Endodermal cell (in vitro differentiated cells): ENCODE measurements around the gene CYB5R3. TPM values are rescaled to one million over a fixed set of nuclear protein-coding genes. Genes with fewer than 3 reads are reported as not detected.
"Not testable (repeated sequence)": the region's sequence is repeated elsewhere in the genome, so short reads cannot be mapped to it uniquely, and the experiment has no call there.

Experiments
- DNase-seq: peaks from one replicate; pipeline ENCODE4 v3.0.0-alpha.2; 2017
- H3K27ac ChIP-seq: 2 replicates; pipeline ENCODE4 v1.5.1; 2013; ENCODE audit warnings: mild to moderate bottlenecking, low read depth, low read length, moderate library complexity
- H3K27me3 ChIP-seq: 2 replicates; pipeline ENCODE4 v1.6.1; 2013; ENCODE audit warnings: mild to moderate bottlenecking, low read length, moderate library complexity; ENCODE audit not compliant: insufficient read depth, control insufficient read depth, poor library complexity, severe bottlenecking
- H3K36me3 ChIP-seq: 2 replicates; pipeline ENCODE4 v1.7.0; 2013; ENCODE audit warnings: mild to moderate bottlenecking, low read length, moderate library complexity; ENCODE audit not compliant: control insufficient read depth, insufficient read depth
- H3K4me1 ChIP-seq: one replicate; pipeline ENCODE4 v1.7.0; 2013; ENCODE audit warnings: low read length; ENCODE audit not compliant: control insufficient read depth, insufficient read depth
- H3K4me3 ChIP-seq: 2 replicates; pipeline ENCODE4 v1.5.1; 2013; ENCODE audit warnings: mild to moderate bottlenecking, low read length, moderate library complexity
- H3K9ac ChIP-seq: 2 replicates; pipeline ENCODE4 v1.6.1; 2013; ENCODE audit warnings: mild to moderate bottlenecking, low read length, moderate library complexity; ENCODE audit not compliant: poor library complexity, severe bottlenecking; ENCODE audit errors: extremely low read depth
- H3K9me3 ChIP-seq: 2 replicates; pipeline ENCODE4 v1.6.1; 2013; ENCODE audit warnings: mild to moderate bottlenecking, low read length, moderate library complexity; ENCODE audit not compliant: control insufficient read depth
- H3K27ac Mint-ChIP-seq: 2 replicates; pipeline ENCODE4 v1.8.0; 2020; ENCODE audit warnings: mixed read lengths
- H3K27me3 Mint-ChIP-seq: 2 replicates; pipeline ENCODE4 v1.8.0; 2021; ENCODE audit warnings: mild to moderate bottlenecking, mixed read lengths; ENCODE audit not compliant: insufficient read depth
- H3K36me3 Mint-ChIP-seq: 2 replicates; pipeline ENCODE4 v1.8.0; 2020; ENCODE audit warnings: low read depth, mixed read lengths
- H3K4me1 Mint-ChIP-seq: 2 replicates; pipeline ENCODE4 v1.8.0; 2020; ENCODE audit warnings: mixed read lengths
- H3K4me3 Mint-ChIP-seq: 2 replicates; pipeline ENCODE4 v1.8.0; 2020; ENCODE audit warnings: mild to moderate bottlenecking, moderate library complexity, mixed read lengths
- H3K9me3 Mint-ChIP-seq: 2 replicates; pipeline ENCODE4 v1.8.0; 2020; ENCODE audit warnings: mild to moderate bottlenecking, mixed read lengths
- WGBS, 2 experiments: methylation state at CpG; one replicate each; pipeline versions ENCODE4 v1.1.5 to v1.1.7; 2013; ENCODE audit warnings: missing lambda C conversion rate in 2 of 2, mixed read lengths in 1 of 2; ENCODE audit not compliant: insufficient coverage in 1 of 2, insufficient read length in 1 of 2; 5-methylcytosine and 5-hydroxymethylcytosine counted together
- total RNA-seq, 2 donors: library from RNA; stranded (reverse); fragmentation: NEBNext Ultra II Directional in 1 of 2; extraction: Animal tissue kit (Norgen Biotek cat#: 25700) in 1 of 2; gene quantifications; 2 replicates in 1 of 2; 3 replicates in 1 of 2; pipeline ENCODE4 v1.2.1, GENCODE V29; 2021

CYB5R3 gene
- total RNA-seq, 2 donors from 2014 or later: 89.5 to 92.4 TPM

DNA sequence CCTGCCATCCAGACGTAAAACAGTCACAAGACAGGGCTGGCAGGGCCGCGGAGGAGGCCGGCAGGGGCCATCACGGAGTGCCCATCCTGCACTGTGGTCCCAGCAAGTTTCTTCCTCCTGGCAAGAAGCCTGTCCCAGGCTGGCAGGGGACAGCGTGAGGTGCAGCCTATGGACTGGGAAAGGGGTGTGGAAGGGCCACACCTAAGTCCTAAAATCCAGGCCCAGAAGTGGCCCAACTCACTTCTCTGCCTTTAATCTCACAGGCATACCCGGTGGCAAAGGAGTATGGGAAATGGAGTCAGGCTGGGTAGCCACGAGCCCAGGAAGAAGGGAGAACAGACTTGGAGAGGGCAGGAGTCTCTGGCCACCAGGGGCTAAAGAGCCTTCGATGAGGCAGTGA lies 78.6 kb downstream of the CYB5R3 start:
- not testable (repeated sequence) for H3K27ac Mint-ChIP-seq

DNA sequence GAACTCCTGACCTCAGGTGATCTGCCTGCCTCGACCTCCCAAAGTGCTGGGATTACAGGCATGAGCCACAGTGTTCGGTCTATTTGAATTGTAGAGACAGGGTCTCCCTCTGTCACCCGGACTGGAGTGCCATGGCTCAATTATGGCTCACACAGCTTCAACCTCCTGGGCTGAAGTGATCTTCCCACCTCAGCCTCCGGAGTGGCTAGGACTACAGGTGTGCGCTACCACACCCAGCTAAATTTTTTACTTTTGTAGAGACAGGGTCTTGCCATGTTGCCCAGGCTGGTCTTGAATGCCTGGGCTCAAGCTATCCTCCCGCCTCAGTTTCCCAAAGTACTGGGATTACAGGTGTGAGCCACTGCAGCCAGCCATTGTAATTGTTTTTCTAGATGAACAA lies 81.2 kb downstream of the CYB5R3 start:
- H3K4me1 ChIP-seq, H3K4me3 Mint-ChIP-seq, H3K27me3 Mint-ChIP-seq, H3K9ac ChIP-seq, DNase-seq, H3K27ac ChIP-seq, H3K9me3 Mint-ChIP-seq, H3K27me3 ChIP-seq, H3K4me1 Mint-ChIP-seq, H3K27ac Mint-ChIP-seq, H3K9me3 ChIP-seq, H3K4me3 ChIP-seq: not testable (repeated sequence)
- H3K36me3 Mint-ChIP-seq: peaks cover 34% of the 10 kb centered on the region
- peaks cover 57% of the 10 kb centered on the region for H3K36me3 ChIP-seq
- 76 to 86% methylated on average over 3 to 5 of the region's 6 CpGs for WGBS, 2 experiments

More for the DNA sequence above, 78.6 kb downstream of the CYB5R3 start:
- H3K36me3 Mint-ChIP-seq: peaks cover 32% of the 10 kb centered on the region
- not testable (repeated sequence) for H3K27me3 Mint-ChIP-seq, H3K4me1 ChIP-seq, H3K9me3 Mint-ChIP-seq, H3K4me3 Mint-ChIP-seq, H3K27me3 ChIP-seq, DNase-seq, H3K9ac ChIP-seq, H3K27ac ChIP-seq, H3K9me3 ChIP-seq, H3K4me1 Mint-ChIP-seq, H3K4me3 ChIP-seq
- H3K36me3 ChIP-seq: peaks cover 37% of the 10 kb centered on the region
- WGBS, 2 experiments: 94 to 97% methylated on average over 6 to 8 of the region's 9 CpGs

Other genes starting within 250 kb of the CYB5R3 start
- 1 to 10 TPM in 1 of 2 donors, under 1 TPM in 1; 0.92 to 1.1 TPM for gene NFAM1, start 217.0 kb downstream of the CYB5R3 start, total RNA-seq
- 10 to 100 TPM; 63.8 to 98.0 TPM for gene RRP7A, start 129.6 kb downstream of the CYB5R3 start, total RNA-seq
- 10 to 100 TPM; 12.6 to 12.8 TPM for gene SERHL2, start 95.4 kb downstream of the CYB5R3 start, total RNA-seq
- gene POLDIP3, start 34.5 kb downstream of the CYB5R3 start, total RNA-seq: 100 to 1,000 TPM in 1 of 2 donors, 10 to 100 TPM in 1; 81.9 to 102 TPM
- 1 to 10 TPM in 1 of 2 donors, under 1 TPM in 1; 0.46 to 1.8 TPM for gene ATP5MGL, start 8.8 kb downstream of the CYB5R3 start, total RNA-seq
- 1 to 10 TPM; 5.3 to 7.7 TPM for gene A4GALT, start 71.5 kb upstream of the CYB5R3 start, total RNA-seq
- 10 to 100 TPM; 20.5 to 36.9 TPM for gene ARFGAP3, start 207.9 kb upstream of the CYB5R3 start, total RNA-seq